ENCODE data around the gene R3HDM2.
"Not testable (repeated sequence)": the region's sequence is repeated elsewhere in the genome, so short reads cannot be mapped to it uniquely, and the experiment has no call there.

Gene R3HDM2

GRCh38 chr12:57370696-57371095 lies 60.1 kb downstream of the R3HDM2 start:
- DNase-seq: no peak

- DNase-seq: no peak
Measured at GRCh38 chr12:57370072-57370471, 60.8 kb downstream of the R3HDM2 start.

DNA sequence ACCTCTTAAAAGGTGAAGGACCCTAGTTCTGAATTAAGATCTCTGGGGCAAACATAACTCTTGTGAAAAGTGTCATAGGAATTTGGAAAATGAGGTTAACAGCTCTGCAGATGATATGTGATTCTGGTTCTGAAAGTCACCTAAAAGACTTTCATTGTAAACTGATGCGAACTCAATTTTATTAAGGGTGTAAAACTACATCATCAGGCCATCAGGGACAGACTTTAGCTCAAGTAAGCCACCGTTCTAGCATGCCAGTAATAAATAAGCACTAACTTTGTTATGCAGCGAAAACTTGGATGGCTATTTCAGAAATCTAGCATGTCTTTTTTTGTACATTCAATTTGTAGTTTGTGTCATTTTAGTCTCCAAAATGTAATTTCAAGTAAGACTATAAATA lies 61.6 kb downstream of the R3HDM2 start:
- no peak for DNase-seq

GRCh38 chr12:57368349-57369095 lies 62.3 kb downstream of the R3HDM2 start:
- DNase-seq: no peak

DNA sequence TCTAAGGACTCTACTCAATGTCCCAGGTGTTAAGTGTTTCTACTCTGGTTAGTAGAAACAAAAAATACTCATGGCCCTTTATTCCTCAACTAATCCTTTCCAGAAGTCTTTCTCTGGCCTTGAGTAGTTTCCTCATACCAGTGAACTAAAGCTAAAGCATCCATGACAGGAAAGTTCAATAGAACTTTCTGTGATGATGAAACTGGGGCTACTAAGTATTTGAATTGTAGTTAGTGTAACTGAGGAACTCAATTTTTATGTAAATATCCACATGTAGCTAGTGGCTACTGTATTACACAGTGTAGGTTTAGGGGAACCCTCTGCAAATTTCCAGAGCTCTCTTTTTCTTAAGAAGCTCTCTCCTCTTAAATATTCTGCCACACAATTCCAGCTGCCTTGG lies 63.7 kb downstream of the R3HDM2 start:
- DNase-seq: no peak

GRCh38 chr12:57366315-57366714 lies 64.5 kb downstream of the R3HDM2 start:
- no peak for DNase-seq

DNA sequence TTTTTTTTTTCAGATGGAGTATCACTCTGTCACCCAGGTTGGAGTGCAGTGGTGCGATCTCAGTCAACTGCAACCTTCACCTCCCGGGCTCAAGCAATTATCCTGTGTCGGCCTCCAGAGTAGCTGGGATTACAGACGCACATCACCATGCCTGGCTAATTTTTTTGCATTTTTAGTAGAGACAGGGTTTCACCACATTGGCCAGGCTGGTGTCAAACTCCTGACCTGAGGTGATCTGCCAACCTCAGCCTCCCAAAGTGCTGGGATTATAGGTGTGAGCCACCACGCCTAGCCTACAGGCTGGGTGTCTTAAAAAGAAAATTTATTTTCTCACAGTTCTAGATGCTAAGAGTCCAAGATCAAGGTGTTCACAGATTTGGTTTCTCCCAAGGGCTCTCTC lies 66.7 kb downstream of the R3HDM2 start:
- DNase-seq: not testable (repeated sequence)

DNA sequence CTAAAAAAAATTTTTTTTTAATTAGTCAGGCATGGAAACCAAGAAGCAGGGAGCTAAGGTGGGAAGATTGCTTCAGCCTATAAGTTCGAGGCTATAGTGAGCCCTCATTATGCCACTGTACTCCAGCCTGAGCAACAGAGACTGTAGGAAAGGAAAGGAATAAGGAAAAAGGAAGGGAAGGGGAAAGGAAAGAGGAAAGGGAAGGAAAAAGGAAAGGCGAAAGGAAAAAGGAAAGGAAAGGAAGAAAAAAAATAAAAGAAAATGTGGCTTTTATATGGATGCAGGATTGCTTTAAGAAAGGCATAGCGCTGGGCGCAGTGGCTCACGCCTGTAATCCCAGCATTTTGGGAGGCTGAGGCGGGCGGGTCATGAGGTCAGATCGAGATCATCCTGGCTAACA lies 70.4 kb downstream of the R3HDM2 start:
- no peak for DNase-seq

DNA sequence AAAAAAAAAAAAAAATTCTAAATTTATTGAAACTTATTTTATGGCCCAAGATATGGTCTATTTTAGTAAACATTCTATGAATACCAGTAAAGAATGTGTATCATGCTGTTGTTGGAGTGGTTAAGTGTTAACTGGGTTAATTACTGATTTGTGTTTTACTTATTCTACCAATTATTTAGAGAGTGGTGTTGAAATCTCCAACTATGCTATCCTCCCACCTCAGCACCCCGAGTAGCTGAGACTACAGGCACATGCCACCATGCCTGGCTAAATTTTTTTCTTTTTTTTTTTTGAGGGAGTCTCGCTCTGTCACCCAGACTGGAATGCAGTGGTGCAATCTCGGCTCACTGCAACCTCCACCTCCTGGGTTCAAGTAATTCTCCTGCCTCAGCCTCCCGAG lies 72.2 kb downstream of the R3HDM2 start:
- no peak for DNase-seq

DNA sequence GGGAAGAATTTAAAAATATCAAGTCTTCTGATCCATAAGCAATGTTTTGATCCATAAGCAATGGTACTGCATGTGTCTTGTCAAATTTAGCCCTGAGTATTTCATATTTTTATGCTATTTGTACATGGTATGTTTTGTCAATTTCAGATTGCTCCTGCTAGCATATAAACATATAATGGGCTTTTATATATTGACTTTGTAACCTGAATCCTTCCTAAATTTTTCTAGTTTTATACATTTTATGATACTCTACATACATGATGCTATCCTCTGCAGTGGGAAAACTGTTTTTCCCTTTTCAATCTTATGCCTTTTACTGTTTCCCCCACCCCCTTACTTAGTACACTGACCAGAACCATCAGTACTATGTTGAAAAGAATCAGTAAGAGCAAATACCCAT lies 75.1 kb downstream of the R3HDM2 start:
- no peak for DNase-seq

GRCh38 chr12:57352166-57352565 lies 78.7 kb downstream of the R3HDM2 start:
- DNase-seq: no peak

- no peak for DNase-seq
Measured at GRCh38 chr12:57347284-57347683, 83.6 kb downstream of the R3HDM2 start.

GRCh38 chr12:57343703-57344378 lies 87.0 kb downstream of the R3HDM2 start:
- no peak for DNase-seq

GRCh38 chr12:57342207-57342691 lies 88.6 kb downstream of the R3HDM2 start:
- peak; percentile 39 for DNase-seq

DNA sequence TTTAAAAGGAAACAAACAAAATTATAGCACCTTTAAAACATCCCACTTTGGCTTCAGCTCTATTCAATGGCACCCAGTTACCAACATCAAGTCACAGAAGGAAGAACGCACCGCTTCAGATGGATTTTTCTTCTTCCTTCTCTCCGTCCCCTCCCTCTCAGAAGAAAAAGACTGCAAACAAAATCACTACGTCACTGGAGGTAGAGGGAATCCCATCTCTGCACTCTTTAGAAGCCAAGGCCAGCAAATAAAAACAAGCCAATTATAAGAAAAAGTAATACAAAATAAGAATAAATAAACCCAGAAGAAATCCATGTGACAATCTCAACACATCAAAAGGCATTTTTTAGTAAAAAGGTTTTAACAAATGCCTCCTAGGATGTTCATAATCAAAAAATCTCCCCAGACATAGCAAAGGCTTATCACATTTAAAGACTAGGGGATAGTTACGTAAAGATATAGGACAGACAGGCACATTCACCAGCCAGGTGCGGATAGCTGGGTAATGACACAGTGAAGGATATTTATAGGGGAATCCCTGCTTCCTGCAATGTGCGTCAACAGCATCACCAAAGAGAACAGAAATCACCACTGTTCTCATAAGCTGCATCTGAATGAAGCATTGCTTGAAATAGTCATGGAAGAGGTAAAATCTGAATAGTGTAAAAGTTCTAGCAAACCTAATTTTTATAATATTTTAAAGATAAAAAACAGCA lies 89.4 kb downstream of the R3HDM2 start:
- no peak for DNase-seq

DNA sequence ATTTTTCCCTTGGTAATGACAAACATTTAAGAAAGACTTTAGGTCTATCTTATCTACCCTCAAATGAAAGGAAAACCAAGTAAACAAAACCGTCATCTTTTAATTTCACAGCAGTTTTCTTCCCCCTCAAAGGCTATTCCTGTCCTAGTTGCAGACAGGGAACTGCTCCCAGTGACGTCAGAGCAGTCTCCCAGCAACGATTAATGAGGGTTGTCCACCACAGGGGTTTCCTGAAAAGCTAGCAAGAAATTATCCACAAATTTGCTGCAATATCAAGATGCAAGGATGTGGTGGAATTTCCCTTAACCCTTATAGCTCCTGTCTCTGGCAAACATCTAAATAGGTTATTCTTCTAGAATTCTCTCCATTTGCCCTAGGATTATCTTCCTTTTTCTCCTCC lies 90.7 kb downstream of the R3HDM2 start:
- peak; percentile 49 for DNase-seq

GRCh38 chr12:57336299-57336698 lies 94.5 kb downstream of the R3HDM2 start:
- not testable (repeated sequence) for DNase-seq

DNA sequence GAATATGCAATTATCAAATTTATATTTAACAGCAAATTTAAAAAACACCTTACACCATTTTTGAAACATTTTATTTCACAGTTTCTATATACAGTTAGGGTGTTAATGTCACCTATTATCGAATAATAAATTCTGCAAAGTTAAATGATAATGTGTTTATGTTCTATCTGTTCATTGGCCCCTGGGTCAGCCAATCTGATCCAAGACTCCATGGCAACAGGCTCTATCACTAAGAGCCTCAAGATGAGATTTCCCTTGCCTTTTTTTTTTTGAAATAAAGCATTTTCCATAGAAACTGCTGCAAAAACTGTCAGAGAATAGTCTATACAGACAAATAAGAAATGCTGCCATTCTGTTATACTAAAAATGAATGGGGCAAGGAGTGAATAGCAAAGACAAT lies 96.6 kb downstream of the R3HDM2 start:
- no peak for DNase-seq

- DNase-seq: no peak
Measured at GRCh38 chr12:57332646-57333312, 98.1 kb downstream of the R3HDM2 start.

DNA sequence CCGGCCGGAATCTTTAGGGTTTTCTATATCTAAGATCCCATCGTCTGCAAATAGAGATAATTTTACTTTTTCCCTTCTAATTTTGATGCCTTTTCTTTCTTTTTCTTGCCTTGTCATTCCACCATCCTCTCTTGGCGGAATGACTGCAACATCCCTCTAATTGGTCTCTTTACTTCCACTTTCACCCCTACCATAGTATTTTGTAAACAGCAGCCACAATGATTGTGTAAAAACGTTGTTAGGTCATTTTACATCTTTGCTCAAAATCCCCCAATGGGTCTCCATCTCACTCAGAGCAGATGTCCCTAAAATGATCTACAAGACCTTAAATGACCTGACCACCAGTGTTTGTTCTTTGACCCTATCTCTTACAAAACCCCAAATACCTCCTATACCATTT lies 99.9 kb downstream of the R3HDM2 start:
- no peak for DNase-seq

- DNase-seq: no peak
Measured at GRCh38 chr12:57329219-57329618, 101.6 kb downstream of the R3HDM2 start.

- no peak for DNase-seq
Measured at GRCh38 chr12:57325395-57325794, 105.4 kb downstream of the R3HDM2 start.

DNA sequence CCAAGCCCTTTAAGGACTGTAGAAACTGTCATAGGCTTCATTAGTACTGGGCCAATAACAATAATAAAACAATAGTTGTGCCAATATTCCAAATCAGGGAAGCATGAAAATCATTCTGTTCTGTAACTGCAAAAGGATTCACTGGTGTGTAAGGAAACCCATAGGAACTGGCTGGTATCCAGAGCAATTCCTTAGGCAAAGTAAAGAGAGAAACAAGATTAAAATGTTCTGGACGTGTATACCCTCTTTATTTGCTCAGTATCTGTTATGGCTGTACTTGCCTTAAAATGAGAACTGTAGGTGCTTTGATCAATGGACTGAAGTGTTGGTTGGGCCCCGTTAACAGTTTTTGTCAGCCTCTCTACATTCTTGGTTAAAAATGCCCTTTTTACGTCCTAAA lies 107.4 kb downstream of the R3HDM2 start:
- DNase-seq: no peak

Data from GDM1 (cell line).